GM12878 (cell line): Measurements from ENCODE around the gene CDC42BPB. TPM values are rescaled to one million over a fixed set of nuclear protein-coding genes. Genes with fewer than 3 reads are reported as not detected.

Experiments used
- ATAC-seq: fragments of 200-7000 bp; cut with Tn5 transposase; 3 replicates; pipeline ENCODE4 v1.9.1; 2020; ENCODE audit warnings: mild to moderate bottlenecking, moderate library complexity
- BruUV-seq: library from RNA; stranded (reverse); fragments of 400-500 nt; replicated peaks from 2 replicates; lab custom pipeline; 2021; lab: Mats Ljungman, UMichigan
- CTCF ChIA-PET: fragments of 300-600 bp; sonication (Branson Sonifier 250); formaldehyde crosslinking; extraction: SDS; loops from one replicate; lab custom pipeline; 2021; ENCODE audit warnings: inconsistent platforms; lab: Yijun Ruan, JAX
- POLR2A ChIA-PET: fragments of 350-600 bp; formaldehyde crosslinking; extraction: SDS; loops from one replicate; lab custom pipeline; 2021; ENCODE audit warnings: inconsistent platforms; lab: Charles Lee
- RAD21 ChIA-PET: fragments of 300-600 bp; sonication (Branson Sonifier 250); formaldehyde crosslinking; loops from one replicate; lab custom pipeline; 2023; ENCODE audit warnings: antibody characterized with exemption; ENCODE audit not compliant: unreplicated experiment; lab: Charles Lee
- SMC1A ChIA-PET: fragments of 300-600 bp; sonication (Branson Sonifier 250); formaldehyde crosslinking; loops from one replicate; lab custom pipeline; 2023; ENCODE audit not compliant: unreplicated experiment, uncharacterized antibody; lab: Charles Lee
- DNase-seq: peaks from one replicate; pipeline ENCODE4 v3.0.0-alpha.2; 2011; ENCODE audit warnings: low read depth, low spot score
- FAIRE-seq: peaks from 3 replicates; lab custom pipeline; 2011; peaks lifted over from hg19 to GRCh38; lab: Jason Lieb, UNC
- H2AFZ ChIP-seq: 2 replicates; pipeline ENCODE4 v1.6.0; 2011; ENCODE audit warnings: low read depth, low read length, control low read depth; ENCODE audit not compliant: control insufficient read depth
- H3K27ac ChIP-seq: 2 replicates; pipeline ENCODE4 v1.5.1; 2011; ENCODE audit warnings: control low read depth; ENCODE audit not compliant: control insufficient read depth, insufficient read depth
- H3K27me3 ChIP-seq, 2 experiments: replicated peaks in 1 of 2; 2 replicates each; pipeline versions ENCODE4 v1.6.0 to v1.6.1; 2011; ENCODE audit warnings: low read length in 1 of 2; ENCODE audit not compliant: control insufficient read depth in 2 of 2, insufficient read depth in 2 of 2
- H3K36me3 ChIP-seq, 2 experiments: 2 replicates each; pipeline ENCODE4 v1.5.1; 2011; ENCODE audit warnings: low read length in 1 of 2; ENCODE audit not compliant: control insufficient read depth in 2 of 2, insufficient read depth in 2 of 2
- H3K4me1 ChIP-seq: 2 replicates; pipeline ENCODE4 v1.6.1; 2011; ENCODE audit warnings: mild to moderate bottlenecking, low read length, moderate library complexity, mixed read lengths; ENCODE audit not compliant: control insufficient read depth, insufficient read depth
- H3K4me2 ChIP-seq: 2 replicates; pipeline ENCODE4 v1.6.0; 2011; ENCODE audit warnings: control low read depth; ENCODE audit not compliant: control insufficient read depth, insufficient read depth
- H3K4me3 ChIP-seq: fragments of 200-600 bp; sonication (generic); 2 replicates; pipeline ENCODE4 v1.5.1; 2016
- H3K79me2 ChIP-seq: 2 replicates; pipeline ENCODE4 v1.6.0; 2011; ENCODE audit warnings: low read length; ENCODE audit not compliant: control insufficient read depth, insufficient read depth
- H3K9ac ChIP-seq: 2 replicates; pipeline ENCODE4 v1.8.0; 2011; ENCODE audit warnings: low read length, control low read depth, mixed read lengths; ENCODE audit not compliant: control insufficient read depth, insufficient read depth
- H3K9me3 ChIP-seq: replicated peaks from 3 replicates; pipeline ENCODE4 v1.5.1; 2011; ENCODE audit warnings: mild to moderate bottlenecking, low read length; ENCODE audit not compliant: control insufficient read depth, insufficient read depth
- H4K20me1 ChIP-seq: 2 replicates; pipeline ENCODE4 v1.6.0; 2011; ENCODE audit not compliant: control insufficient read depth, insufficient read depth
- BMI1 ChIP-seq: fragments of 450-650 bp; IDR thresholded peaks from 2 replicates; pipeline ENCODE4 v1.6.1; 2016; ENCODE audit warnings: mild to moderate bottlenecking, moderate library complexity, borderline replicate concordance
- CBX3 ChIP-seq: fragments of 200-600 bp; sonication (generic); IDR thresholded peaks from 2 replicates; pipeline ENCODE4 v1.6.1; 2016; ENCODE audit warnings: low read depth, borderline replicate concordance
- CEBPB ChIP-seq, 2 experiments: fragments of 150-350 bp in 1 of 2; IDR thresholded peaks; 2 replicates each; pipeline ENCODE4 v1.6.1; 2012 to 2014; ENCODE audit warnings: low read depth in 2 of 2, low read length in 2 of 2, borderline replicate concordance in 1 of 2, inconsistent platforms in 1 of 2
- CHD1 ChIP-seq: IDR thresholded peaks from 2 replicates; pipeline ENCODE4 v1.6.1; 2012; ENCODE audit warnings: low read depth, low read length, improper control_type of control experiment
- CUX1 ChIP-seq: IDR thresholded peaks from 2 replicates; pipeline ENCODE4 v1.6.1; 2012; ENCODE audit warnings: improper control_type of control experiment, low read depth, low read length; ENCODE audit not compliant: insufficient replicate concordance
- HCFC1 ChIP-seq: fragments of 150-350 bp; IDR thresholded peaks from 2 replicates; pipeline ENCODE4 v1.6.1; 2014; ENCODE audit warnings: low read length
- IKZF2 ChIP-seq, 2 experiments: fragments of 450-650 bp; IDR thresholded peaks; 2 replicates each; pipeline ENCODE4 v1.6.1; 2017; ENCODE audit warnings: mild to moderate bottlenecking in 2 of 2, moderate library complexity in 2 of 2
- POLR2A ChIP-seq: IDR thresholded peaks from 2 replicates; pipeline ENCODE4 v1.6.1; 2011; ENCODE audit warnings: low read depth, mild to moderate bottlenecking, low read length
- POLR2AphosphoS5 ChIP-seq: IDR thresholded peaks from 2 replicates; pipeline ENCODE4 v1.6.1; 2011; ENCODE audit warnings: mild to moderate bottlenecking, low read length, inconsistent platforms
- RAD51 ChIP-seq: fragments of 450-650 bp; IDR thresholded peaks from 2 replicates; pipeline ENCODE4 v1.6.1; 2016; ENCODE audit warnings: moderate library complexity, mild to moderate bottlenecking, inconsistent platforms
- SKIL ChIP-seq: fragments of 450-650 bp; IDR thresholded peaks from 2 replicates; pipeline ENCODE4 v1.6.1; 2017; ENCODE audit warnings: mild to moderate bottlenecking, low read depth, inconsistent platforms; ENCODE audit not compliant: poor library complexity, severe bottlenecking
- SMAD5 ChIP-seq: IDR thresholded peaks from 2 replicates; pipeline ENCODE4 v1.6.1; 2016; ENCODE audit warnings: antibody characterized with exemption, low read depth
- TCF3 ChIP-seq: IDR thresholded peaks from 2 replicates; pipeline ENCODE4 v1.6.1; 2012; ENCODE audit warnings: low read depth, mild to moderate bottlenecking, low read length, borderline replicate concordance; ENCODE audit not compliant: insufficient read depth
- ZSCAN29 ChIP-seq: fragments of 450-650 bp; IDR thresholded peaks from 2 replicates; pipeline ENCODE4 v1.6.1; 2017; ENCODE audit warnings: mild to moderate bottlenecking, moderate library complexity
- WGBS: methylation state at CpG from one replicate; pipeline ENCODE4 v1.1.6; 2016; ENCODE audit warnings: low lambda C conversion rate; ENCODE audit not compliant: insufficient replicate concordance, insufficient coverage; ENCODE audit errors: missing lambda C conversion rate; 5-methylcytosine and 5-hydroxymethylcytosine counted together
- in situ Hi-C: fragments of 300-500 bp; cut with MboI; formaldehyde crosslinking; loops from 9 replicates; pipeline ENCODE4 v1.14.3; 2018; ENCODE audit warnings: mixed read lengths
- intact Hi-C: fragments of 100-400 bp; cut with micrococcal nuclease; formaldehyde crosslinking; loops from one replicate; pipeline ENCODE4 v1.14.2; 2022; ENCODE audit not compliant: unreplicated experiment
- polyA plus RNA-seq, 11 experiments: library from polyadenylated mRNA; depleted of rRNA in 4 of 11; unstranded in 6 of 11; stranded (reverse) in 5 of 11; fragments of >200 nt; fragmentation: Nextera tagmentation in 4 of 11; fragmentation: Illumina TruSeq in 1 of 11; extraction: Ambion mirVana in 4 of 11; extraction: Trizol in 1 of 11; gene quantifications; 1 replicate in 1 of 11; 2 replicates in 10 of 11; pipeline versions ENCODE4 v1.2.1 to v1.2.3, GENCODE V29; 2011 to 2016; ENCODE audit warnings: inconsistent platforms in 2 of 11, missing spikeins in 2 of 11, low read depth in 1 of 11
- total RNA-seq, 4 experiments: library from RNA; depleted of rRNA in 3 of 4; stranded (reverse); fragments of >200 nt in 3 of 4; fragmentation: Illumina TruSeq in 1 of 4; extraction: Trizol in 1 of 4; gene quantifications; 2 replicates each; pipeline versions ENCODE4 v1.2.1 to v1.2.3, GENCODE V29; 2013 to 2021
- TF ChIP-seq, protein P1 (sequence below): IDR thresholded peaks from 2 replicates; pipeline ENCODE4 v1.6.1; 2011; ENCODE audit warnings: low read depth, mild to moderate bottlenecking, low read length, moderate library complexity, borderline replicate concordance; ENCODE audit errors: extremely low read depth
- TF ChIP-seq, protein P2 (sequence below): IDR thresholded peaks from 2 replicates; pipeline ENCODE4 v1.6.1; 2011; ENCODE audit warnings: borderline replicate concordance, low read depth, mild to moderate bottlenecking, moderate library complexity, low read length; ENCODE audit not compliant: insufficient read depth, poor library complexity, severe bottlenecking

CDC42BPB gene
- total and polyA plus RNA-seq, 10 of the 15 experiments (the other 5 are each of a cell fraction or from before 2014, with no cell fraction given) = 0.42 to 22.1 (median 13.3) TPM

GRCh38 chr14:102907303-102907844, 150.0 kb downstream of the CDC42BPB start:
- DNase-seq = no peak
- ChIA-PET CTCF (no interaction called here), RAD21 (no interaction called here), POLR2A (no interaction called here), SMC1A (no interaction called here)
- 96% methylated on average over 33 of the region's 33 CpGs for WGBS
- Histone ChIP-seq H2AFZ (no peak overlapping the region), H3K79me2 (peaks cover 16% of the 10 kb centered on the region), H3K4me2 (no peak overlapping the region), H3K36me3 (peaks cover 29 to 36% of the 10 kb centered on the region in 2 experiments), H3K4me1 (peaks cover 10% of the 10 kb centered on the region), H4K20me1 (no peaks in the 10 kb centered on the region), H3K9me3 (no peaks in the 10 kb centered on the region), H3K4me3 (no peak overlapping the region), H3K9ac (no peak overlapping the region), H3K27ac (no peak overlapping the region), H3K27me3 (no peaks in the 10 kb centered on the region)
- in situ Hi-C loops (no loop called here), intact Hi-C loops (no loop called here)
- FAIRE-seq = no peak
- ATAC-seq = no peak
- no TSS peak for BruUV-seq
- TF ChIP-seq POLR2A (peak; percentile 61; the same call in 1 of the 2 replicates), POLR2AphosphoS5 (peak; percentile 0; the same call in 1 of the 2 replicates), IKZF2 (IDR thresholded peaks at IDR 0.05) (no peak), CBX3 (no peak), CHD1 (no peak), CEBPB (IDR thresholded peaks at IDR 0.05; ENCODE audit: borderline replicate concordance in 1 of 2, low read depth in 2 of 2, low read length in 2 of 2) (no peak), SMAD5 (no peak), BMI1 (no peak), HCFC1 (no peak), CUX1 (no peak), RAD51 (no peak), SKIL (no peak), TCF3 (0 out of 2 replicates have a peak, but pooled peaks have one; percentile 13), ZSCAN29 (no peak)
- TF ChIP-seq, protein P1, sequence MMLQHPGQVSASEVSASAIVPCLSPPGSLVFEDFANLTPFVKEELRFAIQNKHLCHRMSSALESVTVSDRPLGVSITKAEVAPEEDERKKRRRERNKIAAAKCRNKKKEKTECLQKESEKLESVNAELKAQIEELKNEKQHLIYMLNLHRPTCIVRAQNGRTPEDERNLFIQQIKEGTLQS = no peak
- TF ChIP-seq, protein P2, sequence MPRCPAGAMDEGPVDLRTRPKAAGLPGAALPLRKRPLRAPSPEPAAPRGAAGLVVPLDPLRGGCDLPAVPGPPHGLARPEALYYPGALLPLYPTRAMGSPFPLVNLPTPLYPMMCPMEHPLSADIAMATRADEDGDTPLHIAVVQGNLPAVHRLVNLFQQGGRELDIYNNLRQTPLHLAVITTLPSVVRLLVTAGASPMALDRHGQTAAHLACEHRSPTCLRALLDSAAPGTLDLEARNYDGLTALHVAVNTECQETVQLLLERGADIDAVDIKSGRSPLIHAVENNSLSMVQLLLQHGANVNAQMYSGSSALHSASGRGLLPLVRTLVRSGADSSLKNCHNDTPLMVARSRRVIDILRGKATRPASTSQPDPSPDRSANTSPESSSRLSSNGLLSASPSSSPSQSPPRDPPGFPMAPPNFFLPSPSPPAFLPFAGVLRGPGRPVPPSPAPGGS = peak; percentile 40
